HG02970 (cell line): Measurements from ENCODE around the gene RUNX3.

Experiments
- ATAC-seq: cut with Tn5 transposase; IDR thresholded peaks from one replicate; pipeline ENCODE4 v1.9.1; 2021; ENCODE audit warnings: mild to moderate bottlenecking, moderate library complexity, moderate number of reproducible peaks; ENCODE audit not compliant: unreplicated experiment, low FRiP score

RUNX3 gene

GRCh38 chr1:24948079-24948827 lies 18.2 kb upstream of the RUNX3 start:
- peak; percentile 7 for ATAC-seq

- peak; percentile 69 for ATAC-seq
Measured at GRCh38 chr1:24946861-24947658, 17.0 kb upstream of the RUNX3 start.

GRCh38 chr1:24945354-24946326 lies 15.6 kb upstream of the RUNX3 start:
- ATAC-seq = no peak

GRCh38 chr1:24944318-24944717 lies 14.2 kb upstream of the RUNX3 start:
- ATAC-seq = no peak

GRCh38 chr1:24942789-24943188 lies 12.7 kb upstream of the RUNX3 start:
- ATAC-seq = no peak

- ATAC-seq = no peak
Measured at GRCh38 chr1:24941564-24941963, 11.5 kb upstream of the RUNX3 start.

GRCh38 chr1:24940231-24940630 lies 10.2 kb upstream of the RUNX3 start:
- ATAC-seq = no peak

GRCh38 chr1:24939675-24940193 lies 9.7 kb upstream of the RUNX3 start:
- ATAC-seq = no peak

- no peak for ATAC-seq
Measured at GRCh38 chr1:24939040-24939674, 9.1 kb upstream of the RUNX3 start.

GRCh38 chr1:24938276-24938675 lies 8.2 kb upstream of the RUNX3 start:
- no peak for ATAC-seq

- no peak for ATAC-seq
Measured at GRCh38 chr1:24936684-24937083, 6.6 kb upstream of the RUNX3 start.

GRCh38 chr1:24935615-24936484 lies 5.8 kb upstream of the RUNX3 start:
- no peak for ATAC-seq

- no peak for ATAC-seq
Measured at GRCh38 chr1:24935196-24935526, 5.1 kb upstream of the RUNX3 start.

GRCh38 chr1:24934310-24935195 lies 4.5 kb upstream of the RUNX3 start:
- no peak for ATAC-seq

- no peak for ATAC-seq
Measured at GRCh38 chr1:24933468-24933867, 3.4 kb upstream of the RUNX3 start.

- no peak for ATAC-seq
Measured at GRCh38 chr1:24932725-24933294, 2.7 kb upstream of the RUNX3 start.

- ATAC-seq = no peak
Measured at GRCh38 chr1:24932284-24932683, 2.2 kb upstream of the RUNX3 start.
